Peyer's patch (tissue), 4 donors: ENCODE results near the gene ZSWIM1. TPM values are rescaled to one million over a fixed set of nuclear protein-coding genes. Genes with fewer than 3 reads are reported as not detected.
"Not testable (repeated sequence)": the region's sequence is repeated elsewhere in the genome, so short reads cannot be mapped to it uniquely, and the experiment has no call there.

Source experiments
- DNase-seq, 3 donors: peaks; one replicate each; pipeline ENCODE4 v3.0.0-alpha.2; 2017 to 2019
- H3K27ac ChIP-seq, 4 donors: fragments of 200-600 bp; sonication (generic); one replicate each; pipeline ENCODE4 v1.5.1; 2016 to 2019
- H3K27me3 ChIP-seq, 2 donors: fragments of 200-600 bp; sonication (generic); one replicate each; pipeline ENCODE4 v1.5.1; 2019
- H3K36me3 ChIP-seq, 3 donors: fragments of 200-600 bp; sonication (generic); one replicate each; pipeline ENCODE4 v1.5.1; 2016 to 2019
- H3K4me1 ChIP-seq, 4 donors: fragments of 200-600 bp; sonication (generic); one replicate each; pipeline ENCODE4 v1.5.1; 2016 to 2019
- H3K4me3 ChIP-seq, 4 donors: fragments of 200-600 bp; sonication (generic); 1 replicate in 3 of 4; 2 replicates in 1 of 4; pipeline ENCODE4 v1.5.1; 2016 to 2019; ENCODE audit warnings: mild to moderate bottlenecking in 1 of 4
- H3K9me3 ChIP-seq, 4 donors: fragments of 200-600 bp; sonication (generic); one replicate each; pipeline ENCODE4 v1.5.1; 2016 to 2019; ENCODE audit warnings: mild to moderate bottlenecking in 1 of 4
- CTCF ChIP-seq, 6 experiments: fragments of 450-650 bp in 4 of 6; fragments of 200-600 bp in 2 of 6; sonication (generic) in 1 of 6; IDR thresholded peaks; one replicate each; pipeline ENCODE4 v1.5.1; 2017 to 2019; ENCODE audit warnings: antibody characterized with exemption in 6 of 6, mild to moderate bottlenecking in 3 of 6, moderate library complexity in 1 of 6
- POLR2A ChIP-seq, 2 donors: fragments of 450-650 bp; IDR thresholded peaks; one replicate each; pipeline ENCODE4 v1.5.1; 2017; ENCODE audit warnings: antibody characterized with exemption in 2 of 2, mild to moderate bottlenecking in 2 of 2, moderate library complexity in 2 of 2
- total RNA-seq, 4 donors: library from RNA; depleted of rRNA; stranded (reverse); fragments of >200 nt; gene quantifications; one replicate each; pipeline ENCODE4 v1.1.0, GENCODE V29; 2016

Gene ZSWIM1
- total RNA-seq, 4 donors from 2014 or later, result 6.6 to 14.5 (median 11.9) TPM

DNA sequence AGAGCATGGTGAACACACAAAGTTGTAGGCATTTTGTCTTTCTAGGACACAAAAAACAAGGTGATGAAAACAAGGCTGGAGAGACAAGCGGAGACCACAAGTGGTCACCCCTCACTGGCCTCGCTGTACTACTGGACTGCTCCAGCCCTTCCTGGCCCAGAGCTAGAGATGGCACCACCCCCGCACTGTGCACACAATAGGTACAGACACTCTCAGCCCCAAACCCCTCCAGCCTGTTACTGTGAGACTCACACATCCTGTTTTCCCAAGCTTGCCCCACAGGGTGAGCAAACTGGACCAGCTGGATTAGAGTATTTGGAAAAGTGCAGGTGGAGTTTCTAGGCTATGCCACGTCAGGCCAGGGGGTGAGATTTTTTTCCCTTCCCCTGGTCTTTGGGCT lies 8.4 kb upstream of the ZSWIM1 start:
- H3K27ac ChIP-seq, result no peak overlapping the region
- H3K36me3 ChIP-seq, result peaks cover 0 to 10% (median 0%) of the 10 kb centered on the region in 3 donors
- no peak for DNase-seq
- no peak overlapping the region for H3K4me3 ChIP-seq
- H3K4me1 ChIP-seq, result peaks cover 0 to 3% (median 0%) of the 10 kb centered on the region in 4 donors
- TF ChIP-seq CTCF (IDR thresholded peaks at IDR 0.05) (no peak), POLR2A (IDR thresholded peaks at IDR 0.05) (no peak)
- no peaks in the 10 kb centered on the region for H3K9me3 ChIP-seq
- no peaks in the 10 kb centered on the region for H3K27me3 ChIP-seq

- peaks cover 0 to 18% (median 0%) of the 10 kb centered on the region in 3 donors for H3K36me3 ChIP-seq
- no peaks in the 10 kb centered on the region for H3K9me3 ChIP-seq
- no peaks in the 10 kb centered on the region for H3K27me3 ChIP-seq
- TF ChIP-seq POLR2A (IDR thresholded peaks at IDR 0.05) (no peak), CTCF (IDR thresholded peaks at IDR 0.05) (no peak)
- H3K4me1 ChIP-seq, result no peaks in the 10 kb centered on the region
- no peak overlapping the region for H3K27ac ChIP-seq
- DNase-seq, result no peak
- H3K4me3 ChIP-seq, result no peak overlapping the region
Observed at GRCh38 chr20:45873409-45874103, 7.5 kb upstream of the ZSWIM1 start.

GRCh38 chr20:45874104-45874481 lies 6.9 kb upstream of the ZSWIM1 start:
- H3K4me1 ChIP-seq, H3K9me3 ChIP-seq, H3K27ac ChIP-seq, H3K27me3 ChIP-seq, DNase-seq, H3K4me3 ChIP-seq: not testable (repeated sequence)
- peaks cover 0 to 18% (median 0%) of the 10 kb centered on the region in 3 donors for H3K36me3 ChIP-seq

DNA sequence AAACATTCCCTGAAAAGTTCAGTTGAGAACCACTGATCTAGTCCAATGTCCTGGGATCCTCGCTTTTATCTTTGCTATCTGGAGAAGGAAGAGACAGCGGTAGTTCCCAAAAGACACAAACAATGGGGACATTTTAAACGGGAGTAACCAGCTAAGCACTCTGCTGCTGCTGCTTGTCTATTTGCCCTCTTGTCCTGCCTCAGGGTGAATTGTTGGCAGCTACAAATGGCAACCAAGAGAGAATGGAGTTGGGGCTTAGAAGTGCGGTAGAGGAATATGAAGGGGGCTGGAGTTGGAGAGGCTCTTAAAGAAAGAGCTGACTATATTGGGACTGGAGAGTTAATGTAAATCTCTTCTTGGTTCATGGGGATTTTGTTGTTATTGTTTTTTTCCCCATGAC lies 6.5 kb upstream of the ZSWIM1 start:
- Histone ChIP-seq H3K36me3 (peaks cover 0 to 18% (median 0%) of the 10 kb centered on the region in 3 donors), H3K4me3 (no peak overlapping the region), H3K27me3 (no peaks in the 10 kb centered on the region), H3K4me1 (no peaks in the 10 kb centered on the region), H3K9me3 (no peaks in the 10 kb centered on the region), H3K27ac (no peak overlapping the region)
- TF ChIP-seq CTCF (IDR thresholded peaks at IDR 0.05), result no peak
- TF ChIP-seq POLR2A (IDR thresholded peaks at IDR 0.05), result no peak
- no peak for DNase-seq

DNA sequence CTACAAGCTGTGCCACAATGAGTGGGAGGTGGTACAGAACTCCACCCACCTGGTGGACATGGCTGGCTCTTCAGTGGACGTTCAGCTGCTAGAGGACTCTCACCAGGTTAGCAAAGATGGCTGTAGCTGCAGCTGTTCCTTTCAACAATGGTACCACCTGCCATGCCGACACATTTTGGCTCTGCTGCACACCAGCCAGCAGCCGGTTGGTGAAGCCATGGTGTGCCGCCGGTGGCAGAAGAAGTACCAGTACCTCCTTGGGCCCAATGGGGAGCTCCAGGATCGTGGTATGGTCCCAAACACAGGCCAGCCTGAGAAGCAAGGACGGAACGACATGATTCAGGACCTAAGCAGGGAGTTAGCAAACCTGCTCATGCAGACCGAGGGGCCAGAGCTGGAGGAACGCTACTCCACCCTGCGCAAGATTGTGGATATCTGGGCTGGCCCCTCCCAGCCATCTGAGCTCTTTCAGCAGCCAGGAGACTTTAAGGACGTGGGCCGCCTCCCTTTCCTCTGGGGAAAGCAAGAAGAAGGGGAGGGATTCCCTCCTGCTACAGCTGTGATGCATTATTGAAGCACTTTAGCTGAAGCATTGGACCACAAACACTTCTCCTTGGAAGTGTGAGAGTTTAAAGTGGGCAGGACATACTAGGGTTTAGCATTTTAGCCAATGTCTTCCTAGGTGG lies 2.8 kb upstream of the ZSWIM1 start:
- DNase-seq, result no peak
- Histone ChIP-seq H3K27me3 (no peaks in the 10 kb centered on the region), H3K9me3 (no peaks in the 10 kb centered on the region), H3K4me1 (peaks cover 0 to 19% (median 3%) of the 10 kb centered on the region in 4 donors), H3K4me3 (no peak overlapping the region), H3K36me3 (peaks cover 0 to 23% (median 0%) of the 10 kb centered on the region in 3 donors), H3K27ac (no peak overlapping the region)
- no peak for TF ChIP-seq CTCF (IDR thresholded peaks at IDR 0.05)
- no peak for TF ChIP-seq POLR2A (IDR thresholded peaks at IDR 0.05)

GRCh38 chr20:45882469-45883099 lies 1.6 kb downstream of the ZSWIM1 start:
- peak in 1 of 3 donors; percentile 10 for DNase-seq
- Histone ChIP-seq H3K9me3 (no peaks in the 10 kb centered on the region), H3K4me1 (peaks cover 0 to 35% (median 3%) of the 10 kb centered on the region in 4 donors), H3K4me3 (no peak overlapping the region), H3K36me3 (peaks cover 0 to 39% (median 0%) of the 10 kb centered on the region in 3 donors), H3K27ac (no peak overlapping the region), H3K27me3 (no peaks in the 10 kb centered on the region)
- TF ChIP-seq CTCF (IDR thresholded peaks at IDR 0.05) (no peak), POLR2A (IDR thresholded peaks at IDR 0.05) (no peak)
